KOPT-K1 (cell line): Measurements from ENCODE around the gene GFOD2.
A peak's percentile ranks its signal among the peaks of the same experiment; 100 is the strongest.

ENCODE experiments used
- H3K27ac ChIP-seq: fragments of 200-600 bp; sonication (generic); 2 replicates; pipeline ENCODE4 v1.5.1; 2016; ENCODE audit warnings: antibody characterized with exemption, mild to moderate bottlenecking, low read depth, low read length; ENCODE audit not compliant: poor library complexity, severe bottlenecking
- H3K36me3 ChIP-seq: fragments of 200-600 bp; sonication (generic); 2 replicates; pipeline ENCODE4 v1.5.1; 2017; ENCODE audit warnings: antibody characterized with exemption, mild to moderate bottlenecking, low read length, moderate library complexity; ENCODE audit not compliant: insufficient read depth
- H3K9me3 ChIP-seq: fragments of 200-600 bp; sonication (generic); 2 replicates; pipeline ENCODE4 v1.5.1; 2017; ENCODE audit warnings: antibody characterized with exemption, low read length, mild to moderate bottlenecking; ENCODE audit not compliant: insufficient read depth, poor library complexity, severe bottlenecking

GFOD2 gene

GRCh38 chr16:67726106-67727034 is 7.3 kb upstream of the GFOD2 start:
- H3K27ac ChIP-seq = no peak overlapping the region
- no peaks in the 10 kb centered on the region for H3K9me3 ChIP-seq
- peaks cover 84% of the 10 kb centered on the region for H3K36me3 ChIP-seq

- H3K36me3 ChIP-seq = peaks cover 59% of the 10 kb centered on the region
- no peaks in the 10 kb centered on the region for H3K9me3 ChIP-seq
- H3K27ac ChIP-seq = no peak overlapping the region
These were observed 4.8 kb upstream of the GFOD2 start for GRCh38 chr16:67723911-67724305.

- Histone ChIP-seq H3K36me3 (peaks cover 54% of the 10 kb centered on the region), H3K27ac (no peak overlapping the region), H3K9me3 (no peaks in the 10 kb centered on the region)
These were observed 4.2 kb upstream of the GFOD2 start for GRCh38 chr16:67723151-67723910.

- Histone ChIP-seq H3K9me3 (no peaks in the 10 kb centered on the region), H3K36me3 (peaks cover 30% of the 10 kb centered on the region; the same call in 1 of the 2 replicates), H3K27ac (peak overlapping the region; percentile 94)
These were observed 1.1 kb upstream of the GFOD2 start for GRCh38 chr16:67720236-67720635.

GRCh38 chr16:67719778-67720144 is 645 bp upstream of the GFOD2 start:
- Histone ChIP-seq H3K27ac (peak overlapping the region; percentile 94), H3K36me3 (peaks cover 25% of the 10 kb centered on the region; the same call in 1 of the 2 replicates), H3K9me3 (no peaks in the 10 kb centered on the region)

- Histone ChIP-seq H3K27ac (peak overlapping the region; percentile 94), H3K36me3 (peaks cover 14% of the 10 kb centered on the region; the same call in 1 of the 2 replicates), H3K9me3 (no peaks in the 10 kb centered on the region)
These were observed 458 bp downstream of the GFOD2 start for GRCh38 chr16:67718668-67719047.

- H3K9me3 ChIP-seq = no peaks in the 10 kb centered on the region
- H3K36me3 ChIP-seq = peaks cover 7% of the 10 kb centered on the region; the same call in 1 of the 2 replicates
- no peak overlapping the region for H3K27ac ChIP-seq
These were observed 3.0 kb downstream of the GFOD2 start for GRCh38 chr16:67716097-67716496.

- Histone ChIP-seq H3K9me3 (no peaks in the 10 kb centered on the region), H3K27ac (no peak overlapping the region), H3K36me3 (peaks cover 7% of the 10 kb centered on the region; the same call in 1 of the 2 replicates)
These were observed 4.6 kb downstream of the GFOD2 start for GRCh38 chr16:67714522-67714921.

GRCh38 chr16:67713647-67714273 is 5.4 kb downstream of the GFOD2 start:
- Histone ChIP-seq H3K27ac (no peak overlapping the region), H3K36me3 (peaks cover 7% of the 10 kb centered on the region; the same call in 1 of the 2 replicates), H3K9me3 (no peaks in the 10 kb centered on the region)

GRCh38 chr16:67710607-67711006 is 8.5 kb downstream of the GFOD2 start:
- Histone ChIP-seq H3K27ac (no peak overlapping the region), H3K36me3 (no peaks in the 10 kb centered on the region), H3K9me3 (no peaks in the 10 kb centered on the region)

GRCh38 chr16:67709050-67709449 is 10.1 kb downstream of the GFOD2 start:
- no peaks in the 10 kb centered on the region for H3K36me3 ChIP-seq
- H3K9me3 ChIP-seq = no peaks in the 10 kb centered on the region
- H3K27ac ChIP-seq = no peak overlapping the region

- H3K9me3 ChIP-seq = no peaks in the 10 kb centered on the region
- H3K27ac ChIP-seq = no peak overlapping the region
- no peaks in the 10 kb centered on the region for H3K36me3 ChIP-seq
These were observed 10.7 kb downstream of the GFOD2 start for GRCh38 chr16:67708368-67708771.

GRCh38 chr16:67707790-67708189 is 11.3 kb downstream of the GFOD2 start:
- no peak overlapping the region for H3K27ac ChIP-seq
- H3K36me3 ChIP-seq = no peaks in the 10 kb centered on the region
- no peaks in the 10 kb centered on the region for H3K9me3 ChIP-seq

GRCh38 chr16:67707210-67707609 is 11.9 kb downstream of the GFOD2 start:
- H3K9me3 ChIP-seq = no peaks in the 10 kb centered on the region
- no peaks in the 10 kb centered on the region for H3K36me3 ChIP-seq
- no peak overlapping the region for H3K27ac ChIP-seq

GRCh38 chr16:67704110-67704509 is 15.0 kb downstream of the GFOD2 start:
- H3K9me3 ChIP-seq = peaks cover 9% of the 10 kb centered on the region
- H3K27ac ChIP-seq = no peak overlapping the region
- peaks cover 9% of the 10 kb centered on the region; the same call in 1 of the 2 replicates for H3K36me3 ChIP-seq
